CD4-positive, alpha-beta T cell treated with Interleukin-10 for 1 hour (primary cell): Measurements from ENCODE around the gene CACNA1D.

Experiments
- DNase-seq: peaks from one replicate; pipeline ENCODE4 v3.0.0-alpha.2; 2020

CACNA1D gene

DNA sequence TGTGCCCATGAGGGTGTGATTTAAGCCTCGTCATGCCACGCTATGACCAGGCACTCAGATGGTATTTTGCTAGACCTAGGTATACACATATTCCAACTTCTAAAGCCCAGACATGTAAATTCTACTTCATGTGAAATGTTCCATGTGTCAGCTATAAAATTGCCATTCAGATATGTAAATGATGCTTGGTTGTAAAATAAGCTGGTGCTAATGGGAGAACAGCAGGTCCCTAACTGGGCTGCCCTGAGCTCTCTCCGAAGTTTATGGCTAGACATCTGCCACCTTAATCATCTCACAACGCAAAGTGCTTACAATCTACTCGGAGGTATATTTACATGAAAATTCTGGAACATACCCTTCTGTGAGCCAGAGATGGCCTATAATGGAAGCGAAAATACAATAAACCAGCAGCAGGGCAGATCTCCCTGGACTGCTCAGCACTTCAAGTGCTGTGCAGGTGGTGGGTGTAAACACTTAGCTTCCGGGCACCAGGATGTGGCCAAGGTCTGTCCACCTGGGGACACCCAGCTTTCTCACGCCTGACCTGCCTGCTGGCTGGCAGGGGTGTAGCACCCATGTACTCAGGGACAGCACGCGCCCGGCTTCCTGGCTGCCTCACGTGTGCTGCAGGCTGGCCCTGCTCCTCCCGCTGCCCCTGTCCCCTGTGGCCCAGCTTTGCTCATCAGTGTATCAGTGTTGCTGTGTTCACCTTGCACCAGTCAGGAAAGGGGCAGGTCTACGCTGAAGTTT, 269.8 kb downstream of the CACNA1D start:
- DNase-seq: no peak

DNA sequence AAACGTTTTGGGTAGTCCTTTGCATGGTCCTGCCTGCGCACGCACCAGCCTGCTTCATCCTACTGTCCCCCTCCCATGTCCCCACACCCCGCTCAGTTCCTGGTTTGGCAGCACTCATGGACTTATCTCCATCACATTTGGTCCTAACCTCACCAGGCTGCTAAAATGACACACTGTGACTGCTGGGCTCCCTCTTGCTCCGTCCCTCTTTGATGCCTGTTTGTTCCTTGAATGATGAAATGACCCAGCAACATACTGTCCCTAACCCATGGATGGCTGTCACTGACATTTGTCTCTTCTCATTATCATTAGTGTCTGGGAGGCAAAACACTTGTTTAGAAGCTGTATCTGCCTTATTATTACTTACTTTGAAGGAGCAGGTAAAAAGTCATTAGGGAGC, 271.3 kb downstream of the CACNA1D start:
- DNase-seq: no peak

- no peak for DNase-seq
Measured at GRCh38 chr3:53766706-53767105, 272.3 kb downstream of the CACNA1D start.

GRCh38 chr3:53768478-53769459, 274.4 kb downstream of the CACNA1D start:
- no peak for DNase-seq

GRCh38 chr3:53772562-53772961, 278.2 kb downstream of the CACNA1D start:
- DNase-seq: no peak

GRCh38 chr3:53773021-53773436, 278.6 kb downstream of the CACNA1D start:
- no peak for DNase-seq

GRCh38 chr3:53773611-53774368, 279.4 kb downstream of the CACNA1D start:
- DNase-seq: no peak

- DNase-seq: no peak
Measured at GRCh38 chr3:53774414-53774813, 280.0 kb downstream of the CACNA1D start.

GRCh38 chr3:53775018-53775417, 280.6 kb downstream of the CACNA1D start:
- DNase-seq: no peak

DNA sequence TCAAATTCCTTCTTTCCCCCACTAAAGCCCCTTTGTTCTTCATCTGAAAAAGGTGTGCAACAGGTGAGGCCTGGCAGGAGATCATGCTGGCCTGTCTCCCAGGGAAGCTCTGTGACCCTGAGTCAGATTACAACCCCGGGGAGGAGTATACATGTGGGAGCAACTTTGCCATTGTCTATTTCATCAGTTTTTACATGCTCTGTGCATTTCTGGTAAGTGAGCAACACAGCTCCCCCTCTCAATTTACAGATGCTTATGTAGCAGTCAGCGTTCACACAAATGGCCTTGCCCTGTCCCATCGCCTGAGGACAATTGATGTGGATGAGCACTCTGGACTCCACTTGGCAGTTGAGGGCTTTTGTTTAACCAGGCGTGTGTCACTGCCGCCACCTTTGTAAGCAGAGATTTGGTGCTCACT, 281.4 kb downstream of the CACNA1D start:
- DNase-seq: no peak

- DNase-seq: no peak
Measured at GRCh38 chr3:53776494-53777101, 282.2 kb downstream of the CACNA1D start.

DNA sequence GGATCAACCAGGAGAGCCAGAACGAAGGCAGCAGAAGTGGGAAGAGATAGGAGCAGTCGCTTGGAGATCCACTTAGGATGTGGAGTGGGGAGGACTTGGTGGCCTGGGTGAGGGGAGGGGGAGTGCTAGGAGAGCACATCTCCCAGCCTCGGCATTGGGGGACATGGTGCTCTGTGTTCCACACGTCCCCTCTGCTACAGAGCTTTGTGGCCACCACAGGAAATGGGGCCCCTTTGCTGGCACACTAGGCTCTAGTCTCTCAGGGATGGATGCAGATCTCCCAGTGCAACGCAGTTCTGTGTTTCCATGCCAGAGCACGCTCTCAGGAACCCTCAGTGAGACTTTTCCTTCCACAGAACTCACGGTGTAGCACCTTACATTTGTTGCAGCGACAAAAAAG, 283.1 kb downstream of the CACNA1D start:
- no peak for DNase-seq

- no peak for DNase-seq
Measured at GRCh38 chr3:53778153-53778552, 283.7 kb downstream of the CACNA1D start.

- no peak for DNase-seq
Measured at GRCh38 chr3:53780171-53780570, 285.8 kb downstream of the CACNA1D start.

GRCh38 chr3:53780806-53781205, 286.4 kb downstream of the CACNA1D start:
- no peak for DNase-seq

GRCh38 chr3:53787016-53787415, 292.6 kb downstream of the CACNA1D start:
- DNase-seq: no peak

- no peak for DNase-seq
Measured at GRCh38 chr3:53788038-53788437, 293.6 kb downstream of the CACNA1D start.

DNA sequence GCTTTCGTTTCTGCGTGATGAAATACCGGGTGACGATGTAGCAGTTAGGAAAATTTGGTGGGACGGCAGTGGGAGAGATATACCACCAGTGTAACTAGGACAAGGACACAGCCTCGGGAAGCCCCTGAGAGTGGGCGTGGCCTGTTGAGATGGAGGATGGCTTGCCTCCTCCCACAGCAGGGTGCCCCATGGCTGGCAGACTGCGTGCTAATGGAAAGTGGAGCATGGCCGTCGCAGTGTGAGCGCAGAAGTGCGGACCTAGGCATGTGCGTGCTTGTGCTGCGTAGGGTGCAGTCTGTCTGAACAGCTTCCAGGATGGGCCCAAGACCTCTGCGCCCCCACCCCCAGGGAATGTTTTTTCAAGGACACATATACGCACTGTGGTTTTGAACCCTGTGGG, 295.0 kb downstream of the CACNA1D start:
- DNase-seq: no peak

DNA sequence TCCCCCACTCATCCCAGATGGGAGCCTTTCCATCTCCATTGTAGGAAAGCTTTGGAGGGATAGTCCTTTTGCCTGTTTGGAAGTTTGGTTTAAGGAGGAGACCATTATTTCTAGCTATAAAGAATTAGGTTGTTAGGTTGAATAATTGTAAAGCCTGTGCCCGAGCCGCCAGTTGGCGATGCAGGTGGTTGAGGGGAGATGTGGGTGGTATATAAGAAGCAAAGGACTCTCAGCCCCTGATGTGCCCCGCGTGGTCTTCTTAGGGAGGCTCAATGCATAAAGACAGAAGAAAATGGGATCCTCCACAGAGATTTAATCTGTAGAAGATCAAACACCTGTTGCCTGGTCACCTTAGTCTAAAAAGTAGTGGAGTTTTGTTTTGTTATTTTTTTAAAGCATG, 296.1 kb downstream of the CACNA1D start:
- DNase-seq: no peak

DNA sequence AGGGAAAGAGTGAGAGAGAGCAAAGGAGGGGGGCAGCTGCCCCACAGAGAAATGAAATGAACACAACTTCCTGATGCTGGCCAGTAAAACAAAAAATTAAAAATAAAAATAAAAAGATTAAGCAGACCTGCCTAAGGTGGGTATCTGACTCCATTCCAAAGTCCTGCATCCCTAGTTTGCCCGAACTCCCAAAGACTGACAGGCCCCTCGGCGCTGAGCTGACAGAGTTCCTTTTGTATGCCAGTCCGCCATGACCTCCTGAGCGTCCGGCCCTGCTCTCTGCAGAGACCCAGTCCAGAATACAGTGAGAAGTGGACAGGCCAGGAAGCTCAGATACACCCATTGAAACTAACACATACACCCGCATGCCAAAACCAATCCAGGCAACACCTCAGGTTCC, 296.9 kb downstream of the CACNA1D start:
- DNase-seq: no peak

DNA sequence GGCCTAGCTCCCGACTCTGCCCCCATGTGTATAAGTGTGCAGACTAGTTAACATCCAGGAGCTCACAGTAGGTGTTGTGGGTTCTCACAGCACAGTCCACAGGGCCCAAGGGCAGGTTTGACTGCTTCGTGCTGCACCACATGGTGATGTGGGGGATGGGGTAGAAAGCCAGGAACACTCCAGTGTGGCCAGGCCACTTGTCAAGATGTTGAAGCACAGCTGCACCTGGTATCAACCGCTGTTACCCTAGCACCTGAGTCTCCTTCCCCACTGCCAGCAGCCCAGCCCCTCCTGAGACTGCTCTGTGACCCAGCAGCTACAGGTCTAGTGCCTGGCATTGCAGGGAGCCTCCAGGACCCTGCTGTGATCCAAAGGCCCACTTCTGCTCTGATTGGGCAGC, 298.5 kb downstream of the CACNA1D start:
- no peak for DNase-seq

GRCh38 chr3:53794597-53794996, 300.2 kb downstream of the CACNA1D start:
- no peak for DNase-seq

GRCh38 chr3:53795176-53795575, 300.8 kb downstream of the CACNA1D start:
- DNase-seq: no peak
